GM12874 (cell line): ENCODE results near the gene R3HCC1L.

Experiments
- CTCF ChIP-seq: IDR thresholded peaks from 2 replicates; pipeline ENCODE4 v1.5.1; 2011; ENCODE audit warnings: low read depth, mild to moderate bottlenecking, control low read depth, low read length, moderate library complexity; ENCODE audit not compliant: insufficient read depth

R3HCC1L gene

GRCh38 chr10:98134431-98135221 lies at the start of gene R3HCC1L:
Gene R3HCC1L (plus strand): TSS chr10:98134657. CDS start chr10:98208115, 73,458 bp downstream.
- TF ChIP-seq CTCF: no peak

GRCh38 chr10:98085238-98085637 lies 49.2 kb upstream of the R3HCC1L start:
- TF ChIP-seq CTCF: no peak

- no peak for TF ChIP-seq CTCF
Observed at GRCh38 chr10:98086837-98087708, 47.4 kb upstream of the R3HCC1L start.

- no peak for TF ChIP-seq CTCF
Observed at GRCh38 chr10:98088186-98088971, 46.1 kb upstream of the R3HCC1L start.

GRCh38 chr10:98090822-98091221 lies 43.6 kb upstream of the R3HCC1L start:
- no peak for TF ChIP-seq CTCF

- no peak for TF ChIP-seq CTCF
Observed at GRCh38 chr10:98096316-98096715, 38.1 kb upstream of the R3HCC1L start.

GRCh38 chr10:98096731-98097130 lies 37.7 kb upstream of the R3HCC1L start:
- no peak for TF ChIP-seq CTCF
